Tibial nerve (tissue), 4 donors: ENCODE measurements around the gene PRSS36. TPM values are rescaled to one million over a fixed set of nuclear protein-coding genes. Genes with fewer than 3 reads are reported as not detected.

ENCODE experiments used
- DNase-seq, 2 donors: peaks; one replicate each; pipeline ENCODE4 v3.0.0-alpha.2; 2019; ENCODE audit warnings: low spot score in 2 of 2
- H3K27ac ChIP-seq, 4 donors: fragments of 200-600 bp; sonication (generic) in 3 of 4; one replicate each; pipeline ENCODE4 v1.5.1; 2017 to 2019; ENCODE audit warnings: mild to moderate bottlenecking in 1 of 4
- H3K27me3 ChIP-seq, 2 donors: fragments of 200-600 bp; sonication (generic) in 1 of 2; one replicate each; pipeline versions ENCODE4 v1.5.1 to v1.6.0; 2017 to 2019
- H3K36me3 ChIP-seq, 3 donors: fragments of 200-600 bp; sonication (generic); one replicate each; pipeline ENCODE4 v1.5.1; 2018 to 2019
- H3K4me1 ChIP-seq, 4 donors: fragments of 200-600 bp; sonication (generic) in 3 of 4; one replicate each; pipeline ENCODE4 v1.5.1; 2017 to 2019
- H3K4me3 ChIP-seq, 4 donors: fragments of 200-600 bp; sonication (generic) in 3 of 4; one replicate each; pipeline ENCODE4 v1.5.1; 2017 to 2019; ENCODE audit warnings: mild to moderate bottlenecking in 1 of 4, moderate library complexity in 1 of 4
- H3K9me3 ChIP-seq, 4 donors: fragments of 200-600 bp; sonication (generic) in 3 of 4; one replicate each; pipeline ENCODE4 v1.5.1; 2017 to 2019
- CTCF ChIP-seq, 5 experiments: fragments of 200-600 bp in 3 of 5; fragments of 450-650 bp in 2 of 5; sonication (generic) in 3 of 5; IDR thresholded peaks; one replicate each; pipeline ENCODE4 v1.5.1; 2016 to 2019; ENCODE audit warnings: antibody characterized with exemption in 5 of 5, mild to moderate bottlenecking in 3 of 5, moderate library complexity in 2 of 5
- EP300 ChIP-seq, 2 donors: sonication (generic); formaldehyde crosslinking; IDR thresholded peaks; one replicate each; pipeline ENCODE4 v1.6.1; 2017; ENCODE audit warnings: antibody characterized with exemption in 2 of 2, mild to moderate bottlenecking in 1 of 2
- POLR2A ChIP-seq, 2 donors: fragments of 450-650 bp; IDR thresholded peaks; one replicate each; pipeline ENCODE4 v1.6.1; 2017; ENCODE audit warnings: antibody characterized with exemption in 2 of 2, mild to moderate bottlenecking in 2 of 2, moderate library complexity in 2 of 2
- WGBS, 2 donors: methylation state at CpG; one replicate each; pipeline ENCODE4 v1.1.5; 2018; 5-methylcytosine and 5-hydroxymethylcytosine counted together
- total RNA-seq, 4 donors: library from RNA; depleted of rRNA; stranded (reverse); fragments of >200 nt; gene quantifications; one replicate each; pipeline ENCODE4 v1.1.0, GENCODE V29; 2016

PRSS36 gene
- total RNA-seq, 4 donors from 2014 or later = 6.5 to 21.3 (median 10.8) TPM

GRCh38 chr16:31118223-31119155 lies 31.4 kb downstream of the PRSS36 start:
- TF ChIP-seq POLR2A (IDR thresholded peaks at IDR 0.05) = no peak
- TF ChIP-seq CTCF (IDR thresholded peaks at IDR 0.05) = no peak
- peak in 1 of 2 donors; percentile 50 for TF ChIP-seq EP300 (IDR thresholded peaks at IDR 0.05)
- H3K27ac ChIP-seq = peak overlapping the region; percentile 93 to 99 (median 98)
- peaks cover 0 to 43% (median 3%) of the 10 kb centered on the region in 3 donors for H3K36me3 ChIP-seq
- peaks cover 0 to 33% (median 18%) of the 10 kb centered on the region in 4 donors for H3K4me1 ChIP-seq
- H3K4me3 ChIP-seq = peak overlapping the region; percentile 64 to 88 (median 84)
- DNase-seq = no peak
- no peaks in the 10 kb centered on the region for H3K27me3 ChIP-seq
- no peaks in the 10 kb centered on the region for H3K9me3 ChIP-seq
- 48 to 56% methylated on average over 9 of the region's 9 CpGs for WGBS, 2 donors

- WGBS, 2 donors = 1% methylated on average over 60 of the region's 68 CpGs
- H3K27ac ChIP-seq = peak within 1 kb of the TSS; percentile 93 to 99 (median 98)
- H3K36me3 ChIP-seq = peaks cover 0 to 42% (median 3%) of the 10 kb centered on the region in 3 donors
- TF ChIP-seq POLR2A (IDR thresholded peaks at IDR 0.05) = peak; percentile 86 to 89
- peak; percentile 69 to 90 for TF ChIP-seq EP300 (IDR thresholded peaks at IDR 0.05)
- TF ChIP-seq CTCF (IDR thresholded peaks at IDR 0.05) = no peak
- peak; percentile 97 for DNase-seq
- H3K9me3 ChIP-seq = no peaks in the 10 kb centered on the region
- peaks cover 0 to 37% (median 18%) of the 10 kb centered on the region in 4 donors for H3K4me1 ChIP-seq
- H3K4me3 ChIP-seq = peak within 1 kb of the TSS; percentile 64 to 88 (median 84)
- no peaks in the 10 kb centered on the region for H3K27me3 ChIP-seq
Observed at GRCh38 chr16:31117384-31118222, 32.3 kb downstream of the PRSS36 start, which contains the start of gene KAT8. KAT8 (plus strand) TSS chr16:31117664; CDS start chr16:31117682, 18 bp downstream.

GRCh38 chr16:31114468-31114867 lies 35.4 kb downstream of the PRSS36 start:
- Histone ChIP-seq H3K27me3 (no peaks in the 10 kb centered on the region), H3K27ac (peak overlapping the region in 1 of 4 donors; percentile 74), H3K4me3 (no peak overlapping the region), H3K4me1 (peaks cover 0 to 27% (median 17%) of the 10 kb centered on the region in 4 donors), H3K9me3 (no peaks in the 10 kb centered on the region), H3K36me3 (peaks cover 0 to 43% (median 0%) of the 10 kb centered on the region in 3 donors)
- 86 to 87% methylated on average over 8 of the region's 8 CpGs for WGBS, 2 donors
- TF ChIP-seq POLR2A (IDR thresholded peaks at IDR 0.05) (no peak), EP300 (IDR thresholded peaks at IDR 0.05) (no peak), CTCF (IDR thresholded peaks at IDR 0.05) (no peak)
- no peak for DNase-seq

GRCh38 chr16:31113121-31114120 lies 36.4 kb downstream of the PRSS36 start:
- H3K4me3 ChIP-seq = no peak overlapping the region
- peaks cover 0 to 27% (median 15%) of the 10 kb centered on the region in 4 donors for H3K4me1 ChIP-seq
- no peaks in the 10 kb centered on the region for H3K9me3 ChIP-seq
- H3K27ac ChIP-seq = peak overlapping the region in 3 of 4 donors; percentile 25 to 74 (median 69)
- DNase-seq = no peak
- no peak for TF ChIP-seq CTCF (IDR thresholded peaks at IDR 0.05)
- TF ChIP-seq EP300 (IDR thresholded peaks at IDR 0.05) = peak in 1 of 2 donors; percentile 10
- H3K36me3 ChIP-seq = peaks cover 0 to 41% (median 0%) of the 10 kb centered on the region in 3 donors
- H3K27me3 ChIP-seq = no peaks in the 10 kb centered on the region
- WGBS, 2 donors = 63 to 74% methylated on average over 5 of the region's 5 CpGs
